Peyer's patch (tissue), 4 donors: ENCODE data around the gene PRDX3.

ENCODE experiments used
- POLR2A ChIP-seq, 2 donors: fragments of 450-650 bp; IDR thresholded peaks; one replicate each; pipeline ENCODE4 v1.5.1; 2017; ENCODE audit warnings: antibody characterized with exemption in 2 of 2, mild to moderate bottlenecking in 2 of 2, moderate library complexity in 2 of 2
- TF ChIP-seq, protein P1 (sequence below), 6 experiments: fragments of 450-650 bp in 4 of 6; fragments of 200-600 bp in 2 of 6; sonication (generic) in 1 of 6; IDR thresholded peaks; one replicate each; pipeline ENCODE4 v1.5.1; 2017 to 2019; ENCODE audit warnings: antibody characterized with exemption in 6 of 6, mild to moderate bottlenecking in 3 of 6, moderate library complexity in 1 of 6

GRCh38 chr10:119177708-119178371 lies 772 bp downstream of the PRDX3 start:
- TF ChIP-seq, protein P1, sequence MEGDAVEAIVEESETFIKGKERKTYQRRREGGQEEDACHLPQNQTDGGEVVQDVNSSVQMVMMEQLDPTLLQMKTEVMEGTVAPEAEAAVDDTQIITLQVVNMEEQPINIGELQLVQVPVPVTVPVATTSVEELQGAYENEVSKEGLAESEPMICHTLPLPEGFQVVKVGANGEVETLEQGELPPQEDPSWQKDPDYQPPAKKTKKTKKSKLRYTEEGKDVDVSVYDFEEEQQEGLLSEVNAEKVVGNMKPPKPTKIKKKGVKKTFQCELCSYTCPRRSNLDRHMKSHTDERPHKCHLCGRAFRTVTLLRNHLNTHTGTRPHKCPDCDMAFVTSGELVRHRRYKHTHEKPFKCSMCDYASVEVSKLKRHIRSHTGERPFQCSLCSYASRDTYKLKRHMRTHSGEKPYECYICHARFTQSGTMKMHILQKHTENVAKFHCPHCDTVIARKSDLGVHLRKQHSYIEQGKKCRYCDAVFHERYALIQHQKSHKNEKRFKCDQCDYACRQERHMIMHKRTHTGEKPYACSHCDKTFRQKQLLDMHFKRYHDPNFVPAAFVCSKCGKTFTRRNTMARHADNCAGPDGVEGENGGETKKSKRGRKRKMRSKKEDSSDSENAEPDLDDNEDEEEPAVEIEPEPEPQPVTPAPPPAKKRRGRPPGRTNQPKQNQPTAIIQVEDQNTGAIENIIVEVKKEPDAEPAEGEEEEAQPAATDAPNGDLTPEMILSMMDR (IDR thresholded peaks at IDR 0.05): no peak
- TF ChIP-seq POLR2A (IDR thresholded peaks at IDR 0.05): no peak
